Vagina (tissue), 2 donors: ENCODE measurements around the gene GHDC. TPM values are rescaled to one million over a fixed set of nuclear protein-coding genes. Genes with fewer than 3 reads are reported as not detected.
"Not testable (repeated sequence)": the region's sequence is repeated elsewhere in the genome, so short reads cannot be mapped to it uniquely, and the experiment has no call there.

Experiments
- DNase-seq, 2 donors: peaks; one replicate each; pipeline ENCODE4 v3.0.0-alpha.2; 2017; ENCODE audit errors: extremely low spot score in 2 of 2
- H3K27ac ChIP-seq: fragments of 200-600 bp; sonication (generic); one replicate; pipeline ENCODE4 v1.5.1; 2019
- H3K27me3 ChIP-seq: fragments of 200-600 bp; sonication (generic); one replicate; pipeline ENCODE4 v1.5.1; 2019
- H3K36me3 ChIP-seq, 2 donors: fragments of 200-600 bp; sonication (generic); one replicate each; pipeline ENCODE4 v1.5.1; 2017 to 2019
- H3K4me1 ChIP-seq: fragments of 200-600 bp; sonication (generic); one replicate; pipeline ENCODE4 v1.5.1; 2019
- H3K4me3 ChIP-seq, 2 donors: fragments of 200-600 bp; sonication (generic); 1 replicate in 1 of 2; 2 replicates in 1 of 2; pipeline ENCODE4 v1.5.1; 2016 to 2019
- H3K9me3 ChIP-seq: fragments of 200-600 bp; sonication (generic); one replicate; pipeline ENCODE4 v1.5.1; 2019
- CTCF ChIP-seq, 3 experiments: fragments of 450-650 bp in 2 of 3; fragments of 200-600 bp in 1 of 3; sonication (generic) in 1 of 3; IDR thresholded peaks; one replicate each; pipeline ENCODE4 v1.5.1; 2017 to 2019; ENCODE audit warnings: antibody characterized with exemption in 3 of 3, mild to moderate bottlenecking in 2 of 3, moderate library complexity in 2 of 3
- POLR2A ChIP-seq, 2 donors: fragments of 450-650 bp; IDR thresholded peaks; one replicate each; pipeline ENCODE4 v1.6.1; 2017; ENCODE audit warnings: antibody characterized with exemption in 2 of 2, mild to moderate bottlenecking in 2 of 2, moderate library complexity in 2 of 2
- POLR2AphosphoS5 ChIP-seq, 2 donors: sonication (generic); formaldehyde crosslinking; IDR thresholded peaks; one replicate each; pipeline ENCODE4 v1.9.0; 2017; ENCODE audit warnings: antibody characterized with exemption in 2 of 2, mild to moderate bottlenecking in 2 of 2, low read depth in 1 of 2; ENCODE audit not compliant: insufficient read depth in 1 of 2
- intact Hi-C: fragments of 100-400 bp; cut with DNase I; formaldehyde crosslinking; loops from one replicate; pipeline ENCODE4 v1.15.1; 2023
- total RNA-seq: library from RNA; depleted of rRNA; stranded (reverse); fragments of >200 nt; gene quantifications from one replicate; pipeline ENCODE4 v1.2.3, GENCODE V29; 2016

Gene GHDC
- total RNA-seq, 1 donor from 2014 or later: 35.1 TPM

GRCh38 chr17:42153919-42154742, 40.2 kb downstream of the GHDC start:
- Histone ChIP-seq H3K4me1 (peaks cover 41% of the 10 kb centered on the region), H3K4me3 (peak overlapping the region; percentile 96 to 97), H3K36me3 (no peaks in the 10 kb centered on the region), H3K27ac (peak overlapping the region; percentile 70), H3K9me3 (no peaks in the 10 kb centered on the region), H3K27me3 (no peaks in the 10 kb centered on the region)
- DNase-seq: no peak
- intact Hi-C loops: no loop called here
- no peak for TF ChIP-seq CTCF (IDR thresholded peaks at IDR 0.05)

- Histone ChIP-seq H3K27me3 (no peaks in the 10 kb centered on the region), H3K9me3 (no peaks in the 10 kb centered on the region), H3K36me3 (peaks cover 0 to 6% of the 10 kb centered on the region in 2 donors), H3K4me1 (peaks cover 14% of the 10 kb centered on the region), H3K27ac (no peak overlapping the region), H3K4me3 (no peak overlapping the region)
- intact Hi-C loops: no loop called here
- TF ChIP-seq POLR2A (IDR thresholded peaks at IDR 0.05): no peak
- TF ChIP-seq POLR2AphosphoS5 (IDR thresholded peaks at IDR 0.05; ENCODE audit: insufficient read depth in 1 of 2, low read depth in 1 of 2): no peak
- TF ChIP-seq CTCF (IDR thresholded peaks at IDR 0.05): no peak
- no peak for DNase-seq
Measured at GRCh38 chr17:42146911-42147607, 47.2 kb downstream of the GHDC start.

GRCh38 chr17:42143138-42143537, 51.2 kb downstream of the GHDC start:
- H3K27ac ChIP-seq, H3K27me3 ChIP-seq, H3K4me3 ChIP-seq, intact Hi-C loops, DNase-seq, H3K36me3 ChIP-seq, H3K9me3 ChIP-seq: not testable (repeated sequence)
- H3K4me1 ChIP-seq: peaks cover 22% of the 10 kb centered on the region

- H3K9me3 ChIP-seq: no peaks in the 10 kb centered on the region
Measured at GRCh38 chr17:42142371-42142896, 51.9 kb downstream of the GHDC start.

GRCh38 chr17:42141382-42141781, 52.9 kb downstream of the GHDC start:
- H3K4me1 ChIP-seq: peaks cover 25% of the 10 kb centered on the region
- peaks cover 0 to 6% of the 10 kb centered on the region in 2 donors for H3K36me3 ChIP-seq
- H3K9me3 ChIP-seq: no peaks in the 10 kb centered on the region
- no peak for TF ChIP-seq CTCF (IDR thresholded peaks at IDR 0.05)
- TF ChIP-seq POLR2AphosphoS5 (IDR thresholded peaks at IDR 0.05; ENCODE audit: insufficient read depth in 1 of 2, low read depth in 1 of 2): no peak
- no peak for TF ChIP-seq POLR2A (IDR thresholded peaks at IDR 0.05)
- no peak overlapping the region for H3K27ac ChIP-seq
- H3K27me3 ChIP-seq: no peaks in the 10 kb centered on the region
- intact Hi-C loops: no loop called here
- H3K4me3 ChIP-seq: no peak overlapping the region
- DNase-seq: no peak

More at GRCh38 chr17:42142371-42142896, 51.9 kb downstream of the GHDC start:
- Histone ChIP-seq H3K27me3 (no peaks in the 10 kb centered on the region), H3K27ac (no peak overlapping the region), H3K4me1 (peaks cover 22% of the 10 kb centered on the region), H3K4me3 (no peak overlapping the region), H3K36me3 (peaks cover 0 to 6% of the 10 kb centered on the region in 2 donors)
- TF ChIP-seq POLR2A (IDR thresholded peaks at IDR 0.05) (no peak), POLR2AphosphoS5 (IDR thresholded peaks at IDR 0.05; ENCODE audit: insufficient read depth in 1 of 2, low read depth in 1 of 2) (no peak), CTCF (IDR thresholded peaks at IDR 0.05) (no peak)
- no peak for DNase-seq
- intact Hi-C loops: no loop called here

- intact Hi-C loops, H3K27me3 ChIP-seq, H3K27ac ChIP-seq, DNase-seq, H3K4me3 ChIP-seq, H3K9me3 ChIP-seq, H3K36me3 ChIP-seq: not testable (repeated sequence)
- H3K4me1 ChIP-seq: peaks cover 32% of the 10 kb centered on the region
Measured at GRCh38 chr17:42140690-42141089, 53.6 kb downstream of the GHDC start.
